GM23338 (cell line): ENCODE measurements around the gene MTMR3.

Experiments used
- CREB1 ChIP-seq: fragments of 250-450 bp; sonication (Bioruptor Pico); IDR thresholded peaks from 2 replicates; pipeline ENCODE4 v1.5.0; 2020; ENCODE audit warnings: low read depth, mild to moderate bottlenecking, moderate library complexity
- EZH2phosphoT487 ChIP-seq: fragments of 200-600 bp; sonication (generic); IDR thresholded peaks from one replicate; pipeline ENCODE4 v1.8.1; 2018; ENCODE audit warnings: antibody characterized with exemption; ENCODE audit not compliant: unreplicated experiment
- TF ChIP-seq, protein P1 (sequence below), 2 experiments: fragments of 200-600 bp in 1 of 2; sonication (generic) in 1 of 2; conservative IDR thresholded peaks; 2 replicates each; pipeline versions ENCODE4 v1.5.1 to v1.6.1; 2016 to 2017; ENCODE audit warnings: antibody characterized with exemption in 2 of 2, low read depth in 2 of 2, mild to moderate bottlenecking in 2 of 2, moderate library complexity in 1 of 2
- TF ChIP-seq, protein P2 (sequence below): IDR thresholded peaks from 2 replicates; pipeline ENCODE4 v1.6.1; 2016; ENCODE audit warnings: antibody characterized with exemption

DNA sequence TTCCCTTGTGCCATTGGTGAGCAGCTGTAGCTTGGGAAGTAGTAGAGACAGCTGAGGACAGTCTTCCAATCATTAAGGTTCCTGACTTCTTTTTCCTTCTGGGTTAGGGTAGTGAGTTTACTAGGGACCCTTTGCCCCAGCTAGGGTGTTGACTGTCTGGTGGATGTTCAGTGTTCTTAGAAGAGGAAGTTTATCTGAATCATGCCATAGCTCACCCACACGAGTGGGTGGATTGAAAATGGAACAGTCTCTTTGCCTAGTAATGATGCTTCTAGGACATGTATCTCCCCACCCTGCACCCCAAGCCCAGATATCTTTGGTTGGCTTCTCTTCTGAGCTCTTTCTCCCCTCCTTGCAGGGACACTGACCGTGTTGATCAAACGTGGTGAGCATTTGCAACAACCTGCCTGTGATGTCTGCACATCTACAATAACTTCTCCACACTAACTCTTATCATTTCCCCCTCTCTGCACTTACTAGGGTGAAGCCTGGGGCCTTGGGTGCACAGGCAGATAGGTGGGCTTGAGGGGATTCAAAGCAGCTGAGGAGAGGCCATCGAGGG, 140.2 kb downstream of the MTMR3 start:
- TF ChIP-seq, protein P1, sequence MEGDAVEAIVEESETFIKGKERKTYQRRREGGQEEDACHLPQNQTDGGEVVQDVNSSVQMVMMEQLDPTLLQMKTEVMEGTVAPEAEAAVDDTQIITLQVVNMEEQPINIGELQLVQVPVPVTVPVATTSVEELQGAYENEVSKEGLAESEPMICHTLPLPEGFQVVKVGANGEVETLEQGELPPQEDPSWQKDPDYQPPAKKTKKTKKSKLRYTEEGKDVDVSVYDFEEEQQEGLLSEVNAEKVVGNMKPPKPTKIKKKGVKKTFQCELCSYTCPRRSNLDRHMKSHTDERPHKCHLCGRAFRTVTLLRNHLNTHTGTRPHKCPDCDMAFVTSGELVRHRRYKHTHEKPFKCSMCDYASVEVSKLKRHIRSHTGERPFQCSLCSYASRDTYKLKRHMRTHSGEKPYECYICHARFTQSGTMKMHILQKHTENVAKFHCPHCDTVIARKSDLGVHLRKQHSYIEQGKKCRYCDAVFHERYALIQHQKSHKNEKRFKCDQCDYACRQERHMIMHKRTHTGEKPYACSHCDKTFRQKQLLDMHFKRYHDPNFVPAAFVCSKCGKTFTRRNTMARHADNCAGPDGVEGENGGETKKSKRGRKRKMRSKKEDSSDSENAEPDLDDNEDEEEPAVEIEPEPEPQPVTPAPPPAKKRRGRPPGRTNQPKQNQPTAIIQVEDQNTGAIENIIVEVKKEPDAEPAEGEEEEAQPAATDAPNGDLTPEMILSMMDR (conservative IDR thresholded peaks at IDR 0.05; ENCODE audit: low read depth in 2 of 2), result no peak
- no peak for TF ChIP-seq CREB1
- no peak for TF ChIP-seq EZH2phosphoT487
- TF ChIP-seq, protein P2, sequence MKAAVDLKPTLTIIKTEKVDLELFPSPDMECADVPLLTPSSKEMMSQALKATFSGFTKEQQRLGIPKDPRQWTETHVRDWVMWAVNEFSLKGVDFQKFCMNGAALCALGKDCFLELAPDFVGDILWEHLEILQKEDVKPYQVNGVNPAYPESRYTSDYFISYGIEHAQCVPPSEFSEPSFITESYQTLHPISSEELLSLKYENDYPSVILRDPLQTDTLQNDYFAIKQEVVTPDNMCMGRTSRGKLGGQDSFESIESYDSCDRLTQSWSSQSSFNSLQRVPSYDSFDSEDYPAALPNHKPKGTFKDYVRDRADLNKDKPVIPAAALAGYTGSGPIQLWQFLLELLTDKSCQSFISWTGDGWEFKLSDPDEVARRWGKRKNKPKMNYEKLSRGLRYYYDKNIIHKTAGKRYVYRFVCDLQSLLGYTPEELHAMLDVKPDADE, result no peak
